ENCODE data around the gene USP21.

USP21 gene

DNA sequence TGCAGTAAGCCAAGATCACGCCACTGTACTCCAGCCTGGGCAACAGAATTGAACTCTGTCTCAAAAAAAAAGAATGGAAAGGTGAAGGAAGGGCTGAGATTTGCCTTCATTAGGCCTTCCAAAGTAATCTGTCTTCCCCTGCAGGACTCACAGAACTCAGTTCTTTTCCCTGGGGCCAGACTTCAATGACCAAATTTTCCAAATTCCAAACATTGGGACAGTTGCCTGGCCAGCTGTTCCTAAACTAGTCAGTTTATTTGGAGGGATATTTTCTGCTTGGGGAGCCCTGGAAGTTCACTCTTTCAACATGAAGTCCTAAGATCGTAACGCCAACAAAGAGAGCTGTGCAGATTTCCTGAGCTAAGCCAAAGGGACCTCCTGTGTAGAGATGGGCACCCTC, 21.4 kb upstream of the USP21 start:
- DNase-seq (ENCODE audit: low read depth): no peak
- TF ChIP-seq, protein P1, sequence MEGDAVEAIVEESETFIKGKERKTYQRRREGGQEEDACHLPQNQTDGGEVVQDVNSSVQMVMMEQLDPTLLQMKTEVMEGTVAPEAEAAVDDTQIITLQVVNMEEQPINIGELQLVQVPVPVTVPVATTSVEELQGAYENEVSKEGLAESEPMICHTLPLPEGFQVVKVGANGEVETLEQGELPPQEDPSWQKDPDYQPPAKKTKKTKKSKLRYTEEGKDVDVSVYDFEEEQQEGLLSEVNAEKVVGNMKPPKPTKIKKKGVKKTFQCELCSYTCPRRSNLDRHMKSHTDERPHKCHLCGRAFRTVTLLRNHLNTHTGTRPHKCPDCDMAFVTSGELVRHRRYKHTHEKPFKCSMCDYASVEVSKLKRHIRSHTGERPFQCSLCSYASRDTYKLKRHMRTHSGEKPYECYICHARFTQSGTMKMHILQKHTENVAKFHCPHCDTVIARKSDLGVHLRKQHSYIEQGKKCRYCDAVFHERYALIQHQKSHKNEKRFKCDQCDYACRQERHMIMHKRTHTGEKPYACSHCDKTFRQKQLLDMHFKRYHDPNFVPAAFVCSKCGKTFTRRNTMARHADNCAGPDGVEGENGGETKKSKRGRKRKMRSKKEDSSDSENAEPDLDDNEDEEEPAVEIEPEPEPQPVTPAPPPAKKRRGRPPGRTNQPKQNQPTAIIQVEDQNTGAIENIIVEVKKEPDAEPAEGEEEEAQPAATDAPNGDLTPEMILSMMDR (conservative IDR thresholded peaks at IDR 0.05; ENCODE audit: low read length): no peak
- no peak overlapping the region for H3K4me3 ChIP-seq (ENCODE audit: low read length)

DNA sequence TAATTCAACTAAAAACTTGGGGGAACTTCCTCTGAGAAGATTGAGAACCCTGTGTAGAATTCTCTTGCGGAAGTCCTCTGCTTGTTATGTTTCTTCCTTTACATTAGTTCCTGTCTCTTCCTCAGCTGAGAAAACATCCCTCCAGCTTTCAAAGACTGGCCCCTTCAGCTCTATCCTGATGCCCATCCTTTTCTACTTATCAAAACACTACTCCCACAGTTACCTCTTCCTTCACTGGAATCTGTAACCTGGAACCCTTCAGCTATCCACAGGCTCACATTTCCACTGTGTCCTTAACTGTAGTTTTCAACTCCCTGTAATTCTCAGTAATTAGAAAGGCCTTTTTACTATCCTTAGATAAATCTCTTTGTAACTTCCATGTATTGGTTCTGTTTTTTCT, 20.9 kb upstream of the USP21 start:
- TF ChIP-seq, protein P1 (conservative IDR thresholded peaks at IDR 0.05; ENCODE audit: low read length): no peak
- no peak overlapping the region for H3K4me3 ChIP-seq (ENCODE audit: low read length)
- no peak for DNase-seq (ENCODE audit: low read depth)

DNA sequence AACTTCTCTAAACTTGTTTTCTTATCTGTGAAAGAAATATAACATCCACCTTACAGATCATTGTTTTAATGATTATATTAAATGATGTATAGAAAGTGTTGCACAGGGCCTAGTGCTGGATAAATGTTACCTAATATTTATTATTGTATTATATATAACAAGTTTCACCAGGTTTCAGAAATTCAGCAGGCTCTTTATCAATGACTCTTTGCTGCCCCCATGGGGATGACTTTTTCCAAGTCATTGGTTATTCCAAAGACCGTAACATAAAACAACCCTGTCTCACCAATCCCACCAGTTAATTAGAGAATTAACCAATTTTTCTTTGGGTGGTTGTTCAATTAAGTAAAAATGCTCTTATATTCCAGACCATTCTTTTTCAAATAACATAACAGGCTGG, 19.5 kb upstream of the USP21 start:
- no peak overlapping the region for H3K4me3 ChIP-seq (ENCODE audit: low read length)
- peak; percentile 53 for DNase-seq (ENCODE audit: low read depth)
- TF ChIP-seq, protein P1 (conservative IDR thresholded peaks at IDR 0.05; ENCODE audit: low read length): peak; percentile 70

DNA sequence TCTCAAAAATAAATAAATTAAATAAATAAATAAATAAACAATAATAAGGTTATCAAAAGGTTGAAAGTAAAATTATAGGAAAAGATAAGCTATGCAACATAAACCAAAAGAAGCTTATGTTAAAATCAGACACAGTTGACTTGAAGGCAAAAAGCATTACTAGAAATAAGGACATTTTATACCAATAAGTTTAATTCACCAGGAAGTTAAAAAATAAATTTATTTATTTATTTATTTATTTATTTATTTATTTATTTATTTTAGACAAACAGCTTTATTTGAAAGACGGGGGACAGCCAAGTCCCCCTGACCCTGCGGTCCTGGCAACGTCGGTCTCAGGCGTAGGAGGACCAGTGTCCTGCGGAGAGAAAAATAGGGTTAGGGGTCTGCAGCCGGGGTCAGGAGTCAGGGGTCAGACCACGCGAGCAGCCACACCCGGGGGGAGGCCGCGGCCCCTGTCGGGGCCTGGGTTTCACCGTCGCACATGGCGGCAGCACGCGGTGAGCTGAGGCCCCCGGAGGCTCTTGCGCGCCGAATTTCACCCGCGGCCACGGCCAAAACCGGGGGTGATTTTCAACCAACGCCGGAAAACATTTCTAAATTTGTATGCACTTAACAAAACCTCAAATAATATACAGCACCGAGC, 18.4 kb upstream of the USP21 start:
- no peak for DNase-seq (ENCODE audit: low read depth)
- TF ChIP-seq, protein P1 (conservative IDR thresholded peaks at IDR 0.05; ENCODE audit: low read length): no peak
- H3K4me3 ChIP-seq (ENCODE audit: low read length): no peak overlapping the region

DNA sequence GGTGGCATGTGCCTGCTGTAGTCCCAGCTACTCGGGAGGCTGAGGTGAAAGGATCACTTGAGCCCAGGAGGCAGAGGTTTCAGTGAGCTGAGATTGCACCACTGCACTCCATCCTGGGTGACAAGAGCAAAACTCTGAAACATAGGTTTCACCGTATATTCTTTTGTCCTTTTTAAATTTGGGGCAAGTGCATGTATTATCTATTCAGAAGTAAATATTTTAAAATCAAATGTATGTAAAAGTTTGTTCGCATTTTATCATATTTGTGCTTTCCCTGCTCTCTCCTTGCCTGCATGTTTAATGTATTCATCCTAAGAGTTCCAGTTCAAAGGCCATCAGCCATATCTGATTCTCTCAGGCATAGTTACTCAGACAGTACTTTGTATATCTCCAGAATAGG, 13.5 kb upstream of the USP21 start:
- no peak for DNase-seq (ENCODE audit: low read depth)
- no peak overlapping the region for H3K4me3 ChIP-seq (ENCODE audit: low read length)
- TF ChIP-seq, protein P1 (conservative IDR thresholded peaks at IDR 0.05; ENCODE audit: low read length): no peak

DNA sequence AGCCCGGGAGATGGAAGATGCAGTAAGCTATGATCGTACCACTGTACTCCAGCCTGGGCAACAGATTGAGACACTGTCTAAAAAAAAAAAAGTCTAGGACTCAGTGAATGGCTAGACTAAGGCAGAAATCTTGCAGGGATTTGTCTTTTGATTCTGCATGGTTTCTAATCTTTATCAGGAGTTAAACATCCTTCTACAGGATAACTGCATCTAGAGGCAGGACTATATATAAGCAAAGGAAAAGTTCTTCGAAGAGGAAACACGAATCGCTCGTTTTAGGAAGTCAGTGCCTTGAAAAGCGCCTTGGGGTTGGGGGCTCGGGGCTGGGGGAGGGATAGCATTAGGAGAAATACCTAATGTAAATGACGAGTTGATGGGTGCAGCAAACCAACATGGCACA, 6.1 kb upstream of the USP21 start:
- peak overlapping the region; percentile 93 for H3K4me3 ChIP-seq (ENCODE audit: low read length)
- DNase-seq (ENCODE audit: low read depth): no peak
- TF ChIP-seq, protein P1 (conservative IDR thresholded peaks at IDR 0.05; ENCODE audit: low read length): no peak

DNA sequence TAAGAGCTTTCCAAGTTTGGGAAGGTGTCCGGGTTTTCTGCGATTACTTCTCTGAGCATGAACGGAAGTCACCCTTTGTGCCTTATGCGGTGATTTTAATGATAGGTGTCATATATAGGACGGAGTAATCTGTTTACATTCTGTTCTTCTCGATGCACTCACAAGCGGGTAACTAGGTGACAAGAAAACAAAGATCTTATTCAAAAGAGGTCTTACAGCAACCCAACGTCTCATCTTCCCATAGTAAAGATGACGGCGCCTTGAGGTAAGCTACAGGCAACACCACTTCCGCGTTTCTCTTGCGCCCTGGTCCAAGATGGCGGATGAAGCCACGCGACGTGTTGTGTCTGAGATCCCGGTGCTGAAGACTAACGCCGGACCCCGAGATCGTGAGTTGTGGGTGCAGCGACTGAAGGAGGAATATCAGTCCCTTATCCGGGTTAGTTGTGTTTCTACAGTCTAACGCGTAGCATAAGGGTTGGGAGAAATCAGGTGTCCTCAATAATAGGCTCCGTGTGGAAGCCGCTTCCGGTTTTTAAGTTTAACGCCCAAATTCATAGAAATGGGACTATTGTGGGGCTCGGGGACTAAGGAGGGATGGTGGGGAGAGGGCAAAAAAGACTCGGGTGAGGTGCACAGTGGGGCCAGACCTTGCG, 5.5 kb upstream of the USP21 start, which contains the start of gene UFC1:
Gene UFC1 (plus strand): TSS at position 297 of the 656 bp plus-strand sequence. CDS start 20 bp downstream, at position 317.
- H3K4me3 ChIP-seq (ENCODE audit: low read length): peak within 1 kb of the TSS; percentile 93
- DNase-seq (ENCODE audit: low read depth): peak; percentile 91
- TF ChIP-seq, protein P1 (conservative IDR thresholded peaks at IDR 0.05; ENCODE audit: low read length): no peak

All from AG10803 (cell line).